OCI-LY1 (cell line): Measurements from ENCODE around the gene EFNA4.

Source experiments
- H2AFZ ChIP-seq: fragments of 200-600 bp; sonication (generic), shearing (Covaris generic); 2 replicates; pipeline ENCODE4 v1.6.0; 2014; ENCODE audit warnings: antibody characterized with exemption, mild to moderate bottlenecking, low read length
- H3F3A ChIP-seq: fragments of 200-600 bp; sonication (generic), shearing (Covaris generic); 2 replicates; pipeline ENCODE4 v1.6.0; 2014; ENCODE audit warnings: mild to moderate bottlenecking, antibody characterized with exemption, low read length, moderate library complexity; ENCODE audit not compliant: insufficient read depth
- H3K27ac ChIP-seq: fragments of 200-600 bp; sonication (generic); 2 replicates; pipeline ENCODE4 v1.5.1; 2014; ENCODE audit warnings: low read length, mixed run types, mild to moderate bottlenecking, low read depth; ENCODE audit not compliant: poor library complexity, severe bottlenecking
- H3K27me3 ChIP-seq: fragments of 200-600 bp; sonication (generic); 2 replicates; pipeline ENCODE4 v1.6.0; 2014; ENCODE audit warnings: antibody characterized with exemption, mild to moderate bottlenecking, low read length, moderate library complexity; ENCODE audit not compliant: insufficient read depth
- H3K36me3 ChIP-seq: fragments of 200-600 bp; sonication (generic); 2 replicates; pipeline ENCODE4 v1.6.1; 2014; ENCODE audit warnings: mild to moderate bottlenecking, antibody characterized with exemption, low read length, moderate library complexity, mixed read lengths; ENCODE audit not compliant: insufficient read depth
- H3K4me1 ChIP-seq: fragments of 200-600 bp; sonication (generic); 2 replicates; pipeline ENCODE4 v1.5.1; 2014; ENCODE audit warnings: mild to moderate bottlenecking, low read length, moderate library complexity; ENCODE audit not compliant: insufficient read depth, severe bottlenecking
- H3K4me2 ChIP-seq: fragments of 200-600 bp; sonication (generic), shearing (Covaris generic); 2 replicates; pipeline ENCODE4 v1.6.1; 2014; ENCODE audit warnings: low read length
- H3K4me3 ChIP-seq: fragments of 200-600 bp; sonication (generic); 2 replicates; pipeline ENCODE4 v1.5.1; 2014; ENCODE audit warnings: low read length, low read depth, mild to moderate bottlenecking, mixed read lengths; ENCODE audit not compliant: poor library complexity, severe bottlenecking
- H3K79me2 ChIP-seq: fragments of 200-600 bp; shearing (Covaris generic); 2 replicates; pipeline ENCODE4 v1.6.1; 2016; ENCODE audit warnings: mixed run types, low read length, mixed read lengths; ENCODE audit not compliant: insufficient read depth
- H3K9ac ChIP-seq: fragments of 200-600 bp; sonication (generic), shearing (Covaris generic); 2 replicates; pipeline ENCODE4 v1.6.1; 2014; ENCODE audit warnings: mild to moderate bottlenecking, low read length, mixed read lengths
- H3K9me2 ChIP-seq: fragments of 200-600 bp; sonication (generic), shearing (Covaris generic); 2 replicates; pipeline ENCODE4 v1.6.1; 2014; ENCODE audit warnings: low read depth, mild to moderate bottlenecking, low read length, mixed read lengths
- H3K9me3 ChIP-seq: fragments of 200-600 bp; shearing (Covaris generic); 2 replicates; pipeline ENCODE4 v1.6.1; 2014; ENCODE audit warnings: low read length, mixed read lengths
- H4K20me1 ChIP-seq: fragments of 200-600 bp; sonication (generic), shearing (Covaris generic); 2 replicates; pipeline ENCODE4 v1.6.0; 2016; ENCODE audit warnings: mild to moderate bottlenecking, low read length; ENCODE audit not compliant: insufficient read depth
- CTCF ChIP-seq: fragments of 200-600 bp; sonication (generic), shearing (Covaris generic); IDR thresholded peaks from 2 replicates; pipeline ENCODE4 v1.5.1; 2017; ENCODE audit warnings: mild to moderate bottlenecking, antibody characterized with exemption, low read length, moderate library complexity, mixed read lengths
- EZH2 ChIP-seq: fragments of 200-600 bp; sonication (generic), shearing (Covaris generic); IDR thresholded peaks from 2 replicates; pipeline ENCODE4 v1.8.0; 2017; ENCODE audit warnings: borderline replicate concordance, mixed run types, mild to moderate bottlenecking, antibody characterized with exemption, low read length, moderate library complexity, mixed read lengths

Gene EFNA4

GRCh38 chr1:155030243-155030795 lies 33.2 kb upstream of the EFNA4 start:
- H3K9me3 ChIP-seq = no peaks in the 10 kb centered on the region
- H3F3A ChIP-seq = no peaks in the 10 kb centered on the region
- H3K9ac ChIP-seq = no peak overlapping the region
- H3K79me2 ChIP-seq = no peaks in the 10 kb centered on the region
- H3K27ac ChIP-seq = no peak overlapping the region
- H3K36me3 ChIP-seq = no peaks in the 10 kb centered on the region
- H3K9me2 ChIP-seq = no peaks in the 10 kb centered on the region
- peaks cover 4% of the 10 kb centered on the region; the same call in 1 of the 2 replicates for H3K27me3 ChIP-seq
- no peak overlapping the region for H2AFZ ChIP-seq
- no peaks in the 10 kb centered on the region for H3K4me1 ChIP-seq
- H3K4me3 ChIP-seq = no peak overlapping the region
- no peak overlapping the region for H3K4me2 ChIP-seq
- no peaks in the 10 kb centered on the region for H4K20me1 ChIP-seq
- no peak for TF ChIP-seq CTCF
- TF ChIP-seq EZH2 = no peak

- H3K4me3 ChIP-seq = no peak overlapping the region
- H2AFZ ChIP-seq = no peak overlapping the region
- H3K9me3 ChIP-seq = no peaks in the 10 kb centered on the region
- TF ChIP-seq CTCF (no peak), EZH2 (no peak)
- H3K4me1 ChIP-seq = no peaks in the 10 kb centered on the region
- no peak overlapping the region for H3K4me2 ChIP-seq
- H3F3A ChIP-seq = no peaks in the 10 kb centered on the region
- peaks cover 4% of the 10 kb centered on the region; the same call in 1 of the 2 replicates for H3K27me3 ChIP-seq
- H4K20me1 ChIP-seq = no peaks in the 10 kb centered on the region
- no peaks in the 10 kb centered on the region for H3K79me2 ChIP-seq
- no peaks in the 10 kb centered on the region for H3K9me2 ChIP-seq
- no peak overlapping the region for H3K27ac ChIP-seq
- no peak overlapping the region for H3K9ac ChIP-seq
- H3K36me3 ChIP-seq = no peaks in the 10 kb centered on the region
These were observed 32.6 kb upstream of the EFNA4 start for GRCh38 chr1:155030899-155031298.

- Histone ChIP-seq H3K9ac (no peak overlapping the region), H3K4me1 (no peaks in the 10 kb centered on the region), H3K9me3 (no peaks in the 10 kb centered on the region), H3K4me3 (no peak overlapping the region), H3K27ac (no peak overlapping the region), H3K79me2 (no peaks in the 10 kb centered on the region), H3K27me3 (peaks cover 8% of the 10 kb centered on the region; the same call in 1 of the 2 replicates), H4K20me1 (no peaks in the 10 kb centered on the region), H3F3A (no peaks in the 10 kb centered on the region), H3K4me2 (no peak overlapping the region), H3K36me3 (no peaks in the 10 kb centered on the region), H2AFZ (no peak overlapping the region), H3K9me2 (no peaks in the 10 kb centered on the region)
- no peak for TF ChIP-seq EZH2
- TF ChIP-seq CTCF = no peak
These were observed 30.7 kb upstream of the EFNA4 start for GRCh38 chr1:155032886-155033285.
